Peyer's patch (tissue), 4 donors: ENCODE results near the gene BPHL. TPM values are rescaled to one million over a fixed set of nuclear protein-coding genes. Genes with fewer than 3 reads are reported as not detected.

ENCODE experiments used
- DNase-seq, 3 donors: peaks; one replicate each; pipeline ENCODE4 v3.0.0-alpha.2; 2017 to 2019
- H3K27ac ChIP-seq, 4 donors: fragments of 200-600 bp; sonication (generic); one replicate each; pipeline ENCODE4 v1.5.1; 2016 to 2019
- H3K27me3 ChIP-seq, 2 donors: fragments of 200-600 bp; sonication (generic); one replicate each; pipeline ENCODE4 v1.5.1; 2019
- H3K36me3 ChIP-seq, 3 donors: fragments of 200-600 bp; sonication (generic); one replicate each; pipeline ENCODE4 v1.5.1; 2016 to 2019
- H3K4me1 ChIP-seq, 4 donors: fragments of 200-600 bp; sonication (generic); one replicate each; pipeline ENCODE4 v1.5.1; 2016 to 2019
- H3K4me3 ChIP-seq, 4 donors: fragments of 200-600 bp; sonication (generic); 1 replicate in 3 of 4; 2 replicates in 1 of 4; pipeline ENCODE4 v1.5.1; 2016 to 2019; ENCODE audit warnings: mild to moderate bottlenecking in 1 of 4
- H3K9me3 ChIP-seq, 4 donors: fragments of 200-600 bp; sonication (generic); one replicate each; pipeline ENCODE4 v1.5.1; 2016 to 2019; ENCODE audit warnings: mild to moderate bottlenecking in 1 of 4
- POLR2A ChIP-seq, 2 donors: fragments of 450-650 bp; IDR thresholded peaks; one replicate each; pipeline ENCODE4 v1.5.1; 2017; ENCODE audit warnings: antibody characterized with exemption in 2 of 2, mild to moderate bottlenecking in 2 of 2, moderate library complexity in 2 of 2
- total RNA-seq, 4 donors: library from RNA; depleted of rRNA; stranded (reverse); fragments of >200 nt; gene quantifications; one replicate each; pipeline ENCODE4 v1.1.0, GENCODE V29; 2016
- TF ChIP-seq, protein P1 (sequence below), 6 experiments: fragments of 450-650 bp in 4 of 6; fragments of 200-600 bp in 2 of 6; sonication (generic) in 1 of 6; IDR thresholded peaks; one replicate each; pipeline ENCODE4 v1.5.1; 2017 to 2019; ENCODE audit warnings: antibody characterized with exemption in 6 of 6, mild to moderate bottlenecking in 3 of 6, moderate library complexity in 1 of 6

The BPHL gene
- total RNA-seq, 4 donors from 2014 or later = 21.5 to 73.1 (median 68.2) TPM

DNA sequence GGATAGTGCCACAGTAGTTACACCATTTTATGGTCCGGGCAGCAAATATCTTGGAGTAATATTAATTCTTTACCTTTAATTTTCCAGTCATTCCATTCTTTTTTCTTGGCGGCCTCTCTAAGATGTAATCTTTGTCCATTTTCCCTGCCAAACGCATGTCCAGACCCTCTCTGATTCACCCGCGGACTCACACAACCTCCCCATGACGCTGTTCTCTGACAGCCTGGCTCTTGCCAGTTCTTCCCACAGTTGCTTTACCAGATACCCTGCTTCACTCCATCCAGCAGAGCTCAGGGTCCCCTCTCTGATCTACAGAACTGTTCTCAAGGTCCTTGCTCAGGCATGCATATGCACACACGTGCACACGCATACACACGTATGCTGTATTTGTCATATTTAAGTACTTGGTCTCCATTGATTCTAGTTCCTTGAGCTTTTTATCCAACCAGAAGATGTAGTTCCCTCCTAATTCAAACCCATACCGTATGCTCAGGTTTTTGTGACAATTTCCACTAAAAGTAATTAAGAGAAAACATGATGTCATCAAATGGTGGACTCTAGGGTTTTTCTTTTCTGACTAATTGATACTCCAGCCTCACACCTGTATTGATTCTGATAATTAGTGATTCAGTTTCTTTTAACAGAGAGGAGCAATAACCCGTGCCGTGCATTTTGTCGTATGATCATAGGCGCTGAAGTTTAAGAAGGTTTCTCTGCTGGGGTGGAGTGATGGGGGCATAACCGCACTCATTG, 10.0 kb downstream of the BPHL start:
- H3K9me3 ChIP-seq = no peaks in the 10 kb centered on the region

DNA sequence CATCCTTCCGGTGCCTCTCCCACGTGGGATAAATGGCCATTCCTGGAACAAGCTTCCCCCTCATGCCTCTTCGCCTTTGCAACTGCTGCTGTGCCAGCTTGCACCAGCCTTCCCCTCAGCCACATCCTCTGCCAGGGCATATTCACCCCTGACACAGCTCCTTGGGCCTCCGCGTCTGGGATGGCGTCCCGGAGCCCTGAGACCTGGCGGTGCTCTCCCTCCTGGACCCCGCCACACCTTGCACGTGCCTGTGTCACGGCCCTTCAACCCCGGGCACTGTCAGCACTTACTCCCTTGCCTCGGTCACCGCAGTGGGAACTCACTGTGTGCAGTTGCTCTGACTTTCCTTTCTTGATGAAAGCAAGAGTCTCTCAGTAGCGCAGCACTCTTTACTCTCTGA, 13.2 kb downstream of the BPHL start:
- no peak overlapping the region for H3K27ac ChIP-seq
- H3K27me3 ChIP-seq = no peaks in the 10 kb centered on the region
- H3K9me3 ChIP-seq = no peaks in the 10 kb centered on the region
- H3K4me1 ChIP-seq = peaks cover 0 to 9% (median 0%) of the 10 kb centered on the region in 4 donors
- peaks cover 0 to 41% (median 0%) of the 10 kb centered on the region in 3 donors for H3K36me3 ChIP-seq
- no peak overlapping the region for H3K4me3 ChIP-seq
- no peak for DNase-seq
- no peak for TF ChIP-seq POLR2A (IDR thresholded peaks at IDR 0.05)
- TF ChIP-seq, protein P1, sequence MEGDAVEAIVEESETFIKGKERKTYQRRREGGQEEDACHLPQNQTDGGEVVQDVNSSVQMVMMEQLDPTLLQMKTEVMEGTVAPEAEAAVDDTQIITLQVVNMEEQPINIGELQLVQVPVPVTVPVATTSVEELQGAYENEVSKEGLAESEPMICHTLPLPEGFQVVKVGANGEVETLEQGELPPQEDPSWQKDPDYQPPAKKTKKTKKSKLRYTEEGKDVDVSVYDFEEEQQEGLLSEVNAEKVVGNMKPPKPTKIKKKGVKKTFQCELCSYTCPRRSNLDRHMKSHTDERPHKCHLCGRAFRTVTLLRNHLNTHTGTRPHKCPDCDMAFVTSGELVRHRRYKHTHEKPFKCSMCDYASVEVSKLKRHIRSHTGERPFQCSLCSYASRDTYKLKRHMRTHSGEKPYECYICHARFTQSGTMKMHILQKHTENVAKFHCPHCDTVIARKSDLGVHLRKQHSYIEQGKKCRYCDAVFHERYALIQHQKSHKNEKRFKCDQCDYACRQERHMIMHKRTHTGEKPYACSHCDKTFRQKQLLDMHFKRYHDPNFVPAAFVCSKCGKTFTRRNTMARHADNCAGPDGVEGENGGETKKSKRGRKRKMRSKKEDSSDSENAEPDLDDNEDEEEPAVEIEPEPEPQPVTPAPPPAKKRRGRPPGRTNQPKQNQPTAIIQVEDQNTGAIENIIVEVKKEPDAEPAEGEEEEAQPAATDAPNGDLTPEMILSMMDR (IDR thresholded peaks at IDR 0.05) = no peak

More for the DNA sequence above, 10.0 kb downstream of the BPHL start:
- no peaks in the 10 kb centered on the region for H3K27me3 ChIP-seq
- H3K4me3 ChIP-seq = no peak overlapping the region
- DNase-seq = no peak
- peaks cover 0 to 40% (median 0%) of the 10 kb centered on the region in 3 donors for H3K36me3 ChIP-seq
- H3K4me1 ChIP-seq = no peaks in the 10 kb centered on the region
- no peak overlapping the region for H3K27ac ChIP-seq
- TF ChIP-seq POLR2A (IDR thresholded peaks at IDR 0.05) = no peak
- TF ChIP-seq, protein P1 (IDR thresholded peaks at IDR 0.05) = no peak

GRCh38 chr6:3133515-3133914, 15.0 kb downstream of the BPHL start:
- Histone ChIP-seq H3K36me3 (peaks cover 0 to 39% (median 0%) of the 10 kb centered on the region in 3 donors), H3K27me3 (no peaks in the 10 kb centered on the region), H3K4me1 (peaks cover 0 to 17% (median 0%) of the 10 kb centered on the region in 4 donors), H3K9me3 (no peaks in the 10 kb centered on the region), H3K4me3 (no peak overlapping the region), H3K27ac (no peak overlapping the region)
- no peak for DNase-seq
- TF ChIP-seq, protein P1 (IDR thresholded peaks at IDR 0.05) = no peak

GRCh38 chr6:3135668-3136291, 17.3 kb downstream of the BPHL start:
- Histone ChIP-seq H3K36me3 (peaks cover 0 to 25% (median 0%) of the 10 kb centered on the region in 3 donors), H3K4me3 (no peak overlapping the region), H3K27me3 (no peaks in the 10 kb centered on the region), H3K27ac (no peak overlapping the region), H3K4me1 (peaks cover 0 to 31% (median 4%) of the 10 kb centered on the region in 4 donors), H3K9me3 (no peaks in the 10 kb centered on the region)
- TF ChIP-seq POLR2A (IDR thresholded peaks at IDR 0.05) = no peak
- TF ChIP-seq, protein P1 (IDR thresholded peaks at IDR 0.05) = no peak
- DNase-seq = no peak

DNA sequence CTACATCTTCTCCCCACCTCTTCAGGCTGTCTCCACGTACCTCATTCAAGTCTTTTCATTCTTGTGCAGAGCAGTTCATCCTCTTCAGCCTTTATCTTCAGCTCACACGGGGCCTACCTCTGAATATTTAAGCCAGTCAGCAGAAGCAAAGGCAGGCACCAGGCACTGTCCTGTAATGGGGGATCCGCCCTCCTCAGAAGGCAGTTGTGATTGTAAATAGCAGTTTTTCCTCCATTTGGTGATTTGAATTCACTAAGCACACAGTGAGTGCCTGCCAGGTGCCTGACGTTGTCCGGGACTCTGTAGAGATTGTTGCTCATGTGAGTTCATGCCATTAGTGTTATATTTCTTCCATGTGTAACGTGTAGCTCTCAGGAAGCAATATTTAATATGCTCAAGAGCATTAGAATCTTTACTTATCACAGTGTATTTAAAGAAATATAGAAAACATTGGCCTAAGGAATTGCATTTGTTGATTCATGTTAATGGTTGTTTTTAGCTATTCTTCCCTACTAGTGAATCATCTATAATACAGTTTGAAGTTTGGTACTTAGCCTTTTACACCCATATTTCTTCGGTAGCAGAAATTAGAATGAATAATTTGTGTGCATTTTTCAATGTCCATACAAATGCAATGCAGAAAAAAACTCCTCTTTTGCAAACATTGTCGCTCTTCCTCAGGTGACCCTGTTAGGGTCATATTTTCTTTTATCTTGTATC, 17.9 kb downstream of the BPHL start:
- H3K4me1 ChIP-seq = peaks cover 0 to 31% (median 4%) of the 10 kb centered on the region in 4 donors
- TF ChIP-seq POLR2A (IDR thresholded peaks at IDR 0.05) = no peak
- TF ChIP-seq, protein P1 (IDR thresholded peaks at IDR 0.05) = no peak
- H3K27ac ChIP-seq = no peak overlapping the region
- no peaks in the 10 kb centered on the region for H3K27me3 ChIP-seq
- peaks cover 0 to 27% (median 0%) of the 10 kb centered on the region in 3 donors for H3K36me3 ChIP-seq
- no peak for DNase-seq
- no peaks in the 10 kb centered on the region for H3K9me3 ChIP-seq
- no peak overlapping the region for H3K4me3 ChIP-seq
